AG10803 (cell line): Measurements from ENCODE around the gene ADARB2.

Source experiments
- DNase-seq: peaks from one replicate; pipeline ENCODE4 v3.0.0; 2010; ENCODE audit warnings: low read depth
- H3K4me3 ChIP-seq: 2 replicates; pipeline ENCODE4 v1.5.1; 2011; ENCODE audit warnings: mild to moderate bottlenecking, low read length, control low read depth
- TF ChIP-seq, protein P1 (sequence below): conservative IDR thresholded peaks from 2 replicates; pipeline ENCODE4 v1.5.1; 2011; ENCODE audit warnings: mild to moderate bottlenecking, low read length, control low read depth, inconsistent platforms

The ADARB2 gene

GRCh38 chr10:1520909-1521565, 216.3 kb downstream of the ADARB2 start:
- no peak for DNase-seq
- TF ChIP-seq, protein P1, sequence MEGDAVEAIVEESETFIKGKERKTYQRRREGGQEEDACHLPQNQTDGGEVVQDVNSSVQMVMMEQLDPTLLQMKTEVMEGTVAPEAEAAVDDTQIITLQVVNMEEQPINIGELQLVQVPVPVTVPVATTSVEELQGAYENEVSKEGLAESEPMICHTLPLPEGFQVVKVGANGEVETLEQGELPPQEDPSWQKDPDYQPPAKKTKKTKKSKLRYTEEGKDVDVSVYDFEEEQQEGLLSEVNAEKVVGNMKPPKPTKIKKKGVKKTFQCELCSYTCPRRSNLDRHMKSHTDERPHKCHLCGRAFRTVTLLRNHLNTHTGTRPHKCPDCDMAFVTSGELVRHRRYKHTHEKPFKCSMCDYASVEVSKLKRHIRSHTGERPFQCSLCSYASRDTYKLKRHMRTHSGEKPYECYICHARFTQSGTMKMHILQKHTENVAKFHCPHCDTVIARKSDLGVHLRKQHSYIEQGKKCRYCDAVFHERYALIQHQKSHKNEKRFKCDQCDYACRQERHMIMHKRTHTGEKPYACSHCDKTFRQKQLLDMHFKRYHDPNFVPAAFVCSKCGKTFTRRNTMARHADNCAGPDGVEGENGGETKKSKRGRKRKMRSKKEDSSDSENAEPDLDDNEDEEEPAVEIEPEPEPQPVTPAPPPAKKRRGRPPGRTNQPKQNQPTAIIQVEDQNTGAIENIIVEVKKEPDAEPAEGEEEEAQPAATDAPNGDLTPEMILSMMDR = no peak
- no peak overlapping the region for H3K4me3 ChIP-seq

GRCh38 chr10:1519391-1519790, 217.9 kb downstream of the ADARB2 start:
- DNase-seq = no peak
- no peak overlapping the region for H3K4me3 ChIP-seq
- TF ChIP-seq, protein P1 = no peak

GRCh38 chr10:1517684-1518083, 219.6 kb downstream of the ADARB2 start:
- DNase-seq = no peak
- TF ChIP-seq, protein P1 = no peak
- no peak overlapping the region for H3K4me3 ChIP-seq

DNA sequence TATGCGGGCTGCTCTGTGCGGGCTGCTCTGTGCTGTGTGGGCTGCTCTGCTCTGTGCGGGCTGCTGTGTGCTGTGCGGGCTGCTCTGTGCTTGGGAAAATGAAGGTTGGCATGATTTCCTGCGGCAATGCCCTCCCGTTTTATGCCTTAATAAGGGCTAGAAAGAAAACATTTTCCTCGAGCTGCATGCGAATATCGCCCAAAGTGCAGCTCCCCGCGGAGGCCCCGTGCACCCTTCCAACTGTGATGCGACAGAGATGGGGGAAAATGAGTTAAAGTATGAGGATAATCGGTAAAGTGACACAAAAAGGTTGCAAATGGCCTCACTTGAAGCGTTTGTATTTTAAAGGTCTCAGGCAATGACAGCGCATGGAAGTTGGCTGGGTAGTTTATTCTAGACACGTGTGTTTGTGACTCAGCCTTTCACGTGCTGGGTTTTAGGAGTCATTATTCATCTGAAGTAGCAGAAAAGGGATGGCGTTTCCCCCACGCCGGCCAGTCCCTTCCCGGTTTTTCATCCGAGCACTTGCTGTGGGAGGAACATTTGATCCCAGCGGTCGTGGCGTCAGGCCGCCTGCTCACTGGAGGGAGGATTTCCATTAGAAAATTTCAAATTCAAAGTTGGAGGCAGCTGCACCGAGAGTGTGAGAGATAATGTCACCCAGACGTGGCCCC, 220.7 kb downstream of the ADARB2 start:
- H3K4me3 ChIP-seq = no peak overlapping the region
- TF ChIP-seq, protein P1 = no peak
- no peak for DNase-seq

- no peak for DNase-seq
These were observed 221.4 kb downstream of the ADARB2 start for GRCh38 chr10:1515780-1516491.

DNA sequence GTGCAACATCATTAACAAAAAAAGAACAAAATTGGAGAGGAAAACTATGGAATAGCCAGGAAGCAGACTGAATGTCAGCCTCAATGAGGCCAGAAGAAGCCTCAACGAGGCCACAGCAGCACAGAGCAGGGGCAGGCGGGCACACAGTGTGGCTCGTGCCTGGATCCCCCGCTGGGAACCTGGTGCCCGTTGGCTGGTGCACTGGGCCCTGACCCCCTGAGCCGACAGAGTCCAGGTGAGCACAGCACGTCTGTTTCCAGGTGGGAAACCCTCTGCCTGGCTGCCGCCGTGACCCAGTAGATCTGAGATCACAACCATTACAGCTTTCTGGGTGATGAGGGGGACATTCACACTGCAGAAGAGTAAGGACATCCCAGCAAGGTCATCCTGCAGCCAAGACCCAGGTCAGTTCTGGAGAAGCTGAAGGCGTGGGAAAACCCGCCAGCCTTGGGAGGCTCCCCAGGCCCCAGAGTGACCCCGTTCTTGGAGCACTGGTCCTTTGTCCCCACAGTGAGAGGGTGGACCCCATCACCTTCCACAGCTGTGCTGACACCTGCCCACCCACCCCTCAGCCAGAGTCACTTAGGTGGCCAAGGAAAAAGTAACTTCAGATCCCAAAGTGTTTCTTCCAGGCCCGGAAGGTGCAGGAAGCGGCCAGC, 222.1 kb downstream of the ADARB2 start:
- no peak overlapping the region for H3K4me3 ChIP-seq
- TF ChIP-seq, protein P1 = no peak
- no peak for DNase-seq

More at GRCh38 chr10:1515780-1516491, 221.4 kb downstream of the ADARB2 start:
- no peak overlapping the region for H3K4me3 ChIP-seq
- TF ChIP-seq, protein P1 = no peak
